Osteoblast (primary cell): ENCODE results near the gene PRSS33. TPM values are rescaled to one million over a fixed set of nuclear protein-coding genes. Genes with fewer than 3 reads are reported as not detected.

Experiments
- DNase-seq: peaks from one replicate; pipeline ENCODE4 v3.0.0; 2011; ENCODE audit warnings: low spot score, mixed read lengths; ENCODE audit not compliant: insufficient read length; ENCODE audit errors: missing footprints
- H2AFZ ChIP-seq: 2 replicates; pipeline ENCODE4 v1.6.0; 2011; ENCODE audit warnings: mild to moderate bottlenecking, low read length
- H3K27ac ChIP-seq: 2 replicates; pipeline ENCODE4 v1.5.1; 2011; ENCODE audit warnings: mild to moderate bottlenecking, low read depth, low read length, moderate library complexity
- H3K27me3 ChIP-seq: 2 replicates; pipeline ENCODE4 v1.6.0; 2012; ENCODE audit warnings: mild to moderate bottlenecking, control low read depth, inconsistent platforms, low read length, moderate library complexity; ENCODE audit not compliant: insufficient read depth
- H3K36me3 ChIP-seq: 2 replicates; pipeline ENCODE4 v1.5.1; 2011; ENCODE audit warnings: mild to moderate bottlenecking, low read length, control low read depth, moderate library complexity; ENCODE audit not compliant: insufficient read depth
- H3K4me1 ChIP-seq: 2 replicates; pipeline ENCODE4 v1.5.1; 2011; ENCODE audit warnings: mild to moderate bottlenecking, low read length, control low read depth, moderate library complexity; ENCODE audit not compliant: insufficient read depth
- H3K4me2 ChIP-seq: 2 replicates; pipeline ENCODE4 v1.6.0; 2011; ENCODE audit warnings: mild to moderate bottlenecking, low read length; ENCODE audit not compliant: insufficient read depth
- H3K4me3 ChIP-seq: fragments of 200-600 bp; sonication (generic); 3 replicates; pipeline ENCODE4 v1.5.1; 2012; ENCODE audit warnings: mild to moderate bottlenecking, low read length, inconsistent platforms; ENCODE audit not compliant: insufficient read depth
- H3K79me2 ChIP-seq: 2 replicates; pipeline ENCODE4 v1.6.0; 2012; ENCODE audit warnings: mild to moderate bottlenecking, low read length, control low read depth, inconsistent platforms; ENCODE audit not compliant: insufficient read depth
- H3K9me3 ChIP-seq: 2 replicates; pipeline ENCODE4 v1.5.1; 2011; ENCODE audit warnings: low read depth, low read length, control low read depth
- H4K20me1 ChIP-seq: 2 replicates; pipeline ENCODE4 v1.6.0; 2012; ENCODE audit warnings: mild to moderate bottlenecking, low read length, control low read depth; ENCODE audit not compliant: insufficient read depth
- CTCF ChIP-seq: IDR thresholded peaks from 2 replicates; pipeline ENCODE4 v1.5.1; 2011; ENCODE audit warnings: mild to moderate bottlenecking, low read depth, low read length, moderate library complexity; ENCODE audit errors: extremely low read depth
- total RNA-seq: library from RNA; depleted of rRNA; stranded (reverse); fragments of >200 nt; gene quantifications from 2 replicates; pipeline ENCODE4 v1.2.3, GENCODE V29; 2012

PRSS33 gene
- total RNA-seq, 1 donor, result not detected

- no peak overlapping the region for H3K4me2 ChIP-seq
- H3K79me2 ChIP-seq, result no peaks in the 10 kb centered on the region
- H3K36me3 ChIP-seq, result no peaks in the 10 kb centered on the region
- H3K27me3 ChIP-seq, result peaks cover 59% of the 10 kb centered on the region
- H3K4me3 ChIP-seq, result no peak overlapping the region
- no peaks in the 10 kb centered on the region for H3K4me1 ChIP-seq
- DNase-seq, result no peak
- H4K20me1 ChIP-seq, result no peaks in the 10 kb centered on the region
- H2AFZ ChIP-seq, result no peak overlapping the region
- no peaks in the 10 kb centered on the region for H3K9me3 ChIP-seq
- TF ChIP-seq CTCF, result no peak
- H3K27ac ChIP-seq, result no peak overlapping the region
These were observed 3.3 kb upstream of the PRSS33 start for GRCh38 chr16:2790631-2791030.

- Histone ChIP-seq H4K20me1 (no peaks in the 10 kb centered on the region), H3K4me2 (no peak overlapping the region), H3K4me3 (no peak overlapping the region), H3K9me3 (no peaks in the 10 kb centered on the region), H3K79me2 (no peaks in the 10 kb centered on the region), H3K4me1 (no peaks in the 10 kb centered on the region), H3K27ac (no peak overlapping the region), H3K27me3 (peaks cover 65% of the 10 kb centered on the region), H2AFZ (no peak overlapping the region), H3K36me3 (no peaks in the 10 kb centered on the region)
- peak; percentile 60 for DNase-seq
- no peak for TF ChIP-seq CTCF
These were observed 601 bp upstream of the PRSS33 start for GRCh38 chr16:2787961-2788360.

GRCh38 chr16:2786826-2787151, 571 bp downstream of the PRSS33 start:
- H3K36me3 ChIP-seq, result no peaks in the 10 kb centered on the region
- no peak overlapping the region for H3K4me3 ChIP-seq
- DNase-seq, result no peak
- H4K20me1 ChIP-seq, result no peaks in the 10 kb centered on the region
- H3K4me1 ChIP-seq, result no peaks in the 10 kb centered on the region
- H3K79me2 ChIP-seq, result no peaks in the 10 kb centered on the region
- H3K4me2 ChIP-seq, result no peak overlapping the region
- TF ChIP-seq CTCF, result no peak
- no peaks in the 10 kb centered on the region for H3K9me3 ChIP-seq
- no peak overlapping the region for H3K27ac ChIP-seq
- H2AFZ ChIP-seq, result no peak overlapping the region
- peaks cover 62% of the 10 kb centered on the region for H3K27me3 ChIP-seq

GRCh38 chr16:2786061-2786825, 1.1 kb downstream of the PRSS33 start:
- Histone ChIP-seq H2AFZ (no peak overlapping the region), H3K79me2 (no peaks in the 10 kb centered on the region), H3K4me3 (no peak overlapping the region), H3K27me3 (peaks cover 59% of the 10 kb centered on the region), H4K20me1 (no peaks in the 10 kb centered on the region), H3K27ac (no peak overlapping the region), H3K36me3 (no peaks in the 10 kb centered on the region), H3K9me3 (no peaks in the 10 kb centered on the region), H3K4me1 (no peaks in the 10 kb centered on the region), H3K4me2 (no peak overlapping the region)
- no peak for TF ChIP-seq CTCF
- DNase-seq, result peak; percentile 79
